Activated T-cell treated with anti-CD3 and anti-CD28 coated beads, Interleukin-2, amount 50 U/mL, for 1 hour (primary cell): ENCODE measurements around the gene EPB41L4B.
"Not testable (repeated sequence)": the region's sequence is repeated elsewhere in the genome, so short reads cannot be mapped to it uniquely, and the experiment has no call there.

Experiments used
- DNase-seq: peaks from one replicate; pipeline ENCODE4 v3.0.0-alpha.2; 2020

Gene EPB41L4B

DNA sequence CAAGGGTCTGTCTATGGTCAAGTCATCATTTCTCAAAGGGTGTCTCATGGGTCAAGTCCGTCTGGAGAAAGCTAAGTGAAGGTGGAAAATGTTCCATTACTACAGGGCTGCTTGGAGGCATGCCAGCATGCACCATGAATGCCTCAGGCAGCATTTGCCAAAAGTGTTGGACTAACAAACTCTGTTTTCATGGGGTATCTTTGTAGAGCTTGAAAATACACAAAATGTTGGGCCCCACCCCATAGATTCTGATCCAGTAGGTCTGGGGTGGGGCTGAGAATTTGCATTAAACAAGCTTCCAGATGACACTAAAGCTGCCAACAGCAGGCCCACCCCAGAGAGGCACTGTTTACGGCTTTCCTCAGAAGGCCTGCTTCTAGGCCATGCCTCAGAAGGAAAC is 78.8 kb downstream of the EPB41L4B start:
- no peak for DNase-seq

DNA sequence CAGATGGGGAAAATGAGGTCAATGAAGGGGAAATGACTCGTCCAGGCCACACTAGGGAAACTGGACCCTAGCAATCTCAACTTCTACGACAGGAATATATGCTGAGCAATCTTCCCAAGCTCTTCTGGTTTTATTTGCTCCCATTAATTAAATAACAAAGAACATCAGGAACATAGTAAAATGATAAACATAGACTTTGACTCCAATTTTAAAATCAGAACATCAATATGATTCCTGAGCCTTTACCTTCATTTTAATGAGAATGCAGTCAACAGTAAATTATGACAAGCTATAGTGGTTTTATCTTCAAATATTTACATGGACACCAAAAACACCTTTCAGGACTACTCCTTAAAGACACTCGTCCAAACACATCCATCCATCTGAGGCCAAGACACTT is 79.7 kb downstream of the EPB41L4B start:
- DNase-seq = no peak

DNA sequence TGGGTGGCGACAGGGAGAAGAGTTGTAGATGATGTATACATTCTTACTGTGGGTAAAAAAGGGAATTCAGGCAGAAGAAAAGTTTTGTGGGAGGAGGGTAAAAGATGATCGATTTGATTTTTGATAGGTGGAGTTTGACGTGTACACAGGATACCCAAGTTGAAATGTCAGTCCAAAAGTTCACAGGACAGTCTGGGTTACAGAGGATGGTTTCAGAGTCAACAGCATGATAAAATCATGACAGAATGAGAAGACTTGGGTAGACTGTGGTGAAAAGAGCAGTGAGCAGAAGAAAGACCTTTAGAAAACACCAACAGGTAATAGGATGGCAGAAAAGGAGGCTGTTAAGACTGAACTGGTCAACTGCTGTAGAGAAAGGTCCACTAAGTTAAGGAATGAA is 81.6 kb downstream of the EPB41L4B start:
- no peak for DNase-seq

DNA sequence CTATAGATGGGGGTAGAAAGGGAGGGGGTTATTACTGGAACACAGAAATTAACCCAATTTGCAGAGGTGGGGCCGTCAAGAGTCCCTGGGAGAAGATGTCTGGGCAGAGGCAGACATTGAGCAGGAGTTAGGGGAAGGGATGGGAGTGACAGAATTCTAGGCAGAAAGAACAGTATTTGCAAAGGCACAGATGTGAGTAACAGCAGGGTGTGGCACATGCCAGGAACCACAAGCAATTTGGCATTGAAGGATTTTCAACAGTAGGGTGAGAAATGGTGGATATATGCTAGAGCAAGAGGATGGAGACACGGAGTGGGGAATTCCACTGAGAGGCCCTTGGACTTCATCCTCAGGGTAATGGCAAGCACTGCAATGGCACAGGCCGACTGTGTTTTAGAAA is 82.2 kb downstream of the EPB41L4B start:
- no peak for DNase-seq

DNA sequence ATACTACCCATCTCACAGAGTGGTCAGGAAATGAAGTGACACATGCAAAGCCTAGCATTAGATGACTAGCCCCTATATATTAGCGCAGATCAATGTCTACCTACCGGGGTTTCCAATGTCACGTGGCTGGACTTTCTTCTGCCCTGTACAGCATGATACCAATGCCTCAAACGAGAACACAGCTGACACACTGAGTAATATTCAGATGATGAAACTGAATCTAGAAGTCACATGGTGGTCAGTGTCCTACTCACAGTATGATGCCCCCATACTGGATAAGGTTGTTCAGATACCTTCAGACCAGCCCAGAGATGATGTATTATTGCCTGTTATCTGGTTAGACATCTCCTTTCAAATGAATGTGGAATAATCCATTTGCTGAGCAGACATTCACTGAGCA is 82.7 kb downstream of the EPB41L4B start:
- no peak for DNase-seq

DNA sequence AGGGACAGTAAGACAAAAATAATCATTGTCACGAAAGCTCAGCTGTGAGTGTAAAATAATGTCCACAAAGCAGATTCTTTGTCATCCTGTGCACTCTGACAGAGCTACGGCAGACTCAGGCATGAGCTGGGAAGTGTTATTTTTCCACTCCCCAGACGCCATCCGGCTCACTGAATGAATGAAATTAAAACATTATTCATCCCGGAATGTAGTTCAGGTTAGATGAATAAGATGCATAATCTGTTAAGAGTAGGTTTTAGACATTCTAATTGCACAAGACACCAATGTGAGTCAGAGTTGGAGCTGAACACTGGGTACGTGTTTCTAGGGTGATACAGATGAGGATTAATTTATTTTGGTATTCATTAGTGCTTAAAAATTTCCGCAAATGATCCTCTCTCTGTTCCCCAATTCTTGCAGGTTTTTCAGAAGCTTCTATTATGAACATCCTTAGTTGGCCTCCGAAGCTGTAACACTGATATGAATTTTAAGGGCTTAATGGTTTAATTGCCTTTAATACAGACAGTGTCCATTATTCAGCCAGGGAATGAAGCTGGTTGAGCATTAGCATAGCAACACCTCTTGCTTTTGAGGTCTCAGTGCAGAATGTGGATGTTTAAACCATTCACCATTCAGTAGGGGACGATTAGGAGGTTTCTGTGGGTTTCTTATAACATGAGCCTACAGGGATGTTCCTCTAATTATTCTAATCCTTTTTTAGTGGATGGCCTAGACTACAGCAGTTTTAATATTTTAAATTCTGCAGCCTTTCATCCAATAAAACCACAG is 88.2 kb downstream of the EPB41L4B start:
- DNase-seq = no peak

DNA sequence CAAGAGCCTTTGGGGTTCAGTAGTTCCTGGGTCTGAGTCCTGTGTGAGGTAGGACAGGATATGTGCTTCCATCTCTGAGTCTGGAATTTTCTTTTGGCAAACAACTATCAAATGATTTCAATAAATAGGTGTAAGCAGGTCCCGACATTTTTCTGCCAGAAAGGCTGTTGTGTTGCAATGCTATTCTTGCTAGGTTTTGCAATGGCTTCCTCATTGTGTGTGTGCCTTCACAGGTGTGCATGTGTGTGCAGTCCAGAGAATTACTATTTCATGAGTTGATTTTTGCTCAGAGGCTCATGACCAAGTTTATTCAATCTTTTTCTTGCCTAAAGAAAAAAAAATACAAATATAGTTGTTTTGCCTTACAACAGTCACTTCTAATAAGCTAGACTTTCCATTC is 89.3 kb downstream of the EPB41L4B start:
- DNase-seq = no peak

DNA sequence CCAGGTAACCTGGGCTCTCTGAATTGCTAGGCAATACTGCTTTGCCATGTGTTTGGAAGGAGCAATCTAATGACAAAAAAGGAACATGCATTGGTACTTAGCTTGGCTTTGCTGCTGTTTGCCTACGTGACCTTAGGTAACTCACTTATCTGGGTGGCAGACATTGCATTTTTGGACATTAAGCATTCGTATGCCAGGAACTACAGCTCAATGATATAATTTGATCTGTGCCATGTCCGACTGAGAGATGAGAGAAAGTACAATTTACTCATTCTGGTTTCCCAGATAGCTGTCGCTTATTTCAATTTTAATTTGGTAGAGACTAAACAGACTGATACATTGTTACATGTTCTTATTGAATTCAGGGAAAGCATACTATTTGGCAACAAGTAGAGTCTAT is 90.6 kb downstream of the EPB41L4B start:
- no peak for DNase-seq

DNA sequence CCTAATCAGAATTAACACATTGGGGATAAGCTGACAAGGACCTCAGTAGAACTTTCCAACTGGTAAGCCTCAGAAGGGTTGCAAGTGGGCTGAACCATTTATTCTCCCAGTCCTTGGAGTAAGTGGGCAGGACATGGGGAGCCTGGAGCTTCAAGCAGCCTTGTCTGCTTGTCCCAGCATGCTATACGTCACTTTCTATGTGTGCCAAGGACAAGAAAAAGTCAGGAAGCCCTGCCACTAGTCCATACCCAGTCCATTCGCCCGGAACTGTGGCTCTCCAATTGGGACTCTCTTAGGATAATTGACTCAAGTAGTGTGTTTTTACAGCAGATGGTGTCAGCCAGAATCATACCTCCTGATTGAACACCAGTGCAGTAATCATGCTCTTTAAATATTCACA is 91.2 kb downstream of the EPB41L4B start:
- DNase-seq = no peak

DNA sequence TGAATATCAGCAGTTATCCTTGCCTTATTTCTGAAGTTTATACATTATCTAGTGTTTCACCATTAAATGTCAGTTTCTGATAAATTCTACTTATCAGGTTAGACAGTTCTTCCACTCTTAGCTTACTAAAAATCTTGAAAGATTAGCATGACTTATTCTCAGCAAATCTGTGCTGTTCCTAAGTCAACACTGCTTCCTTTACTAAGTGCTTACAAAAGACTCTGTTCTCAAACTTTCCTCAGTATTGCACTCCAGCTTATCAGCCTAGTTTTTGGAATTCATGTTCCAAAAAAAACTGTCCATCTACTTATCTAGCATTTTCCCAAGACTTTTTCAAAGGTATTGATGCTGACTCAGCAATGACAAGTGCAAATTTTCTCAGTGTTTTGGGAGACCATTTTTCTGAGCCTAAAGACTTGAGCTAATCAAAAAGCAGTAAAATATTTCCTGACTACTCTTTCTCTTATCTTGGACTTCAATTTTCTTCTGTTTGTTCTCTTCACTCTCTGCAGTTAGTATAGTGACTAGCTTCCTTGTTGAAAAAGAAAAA is 92.7 kb downstream of the EPB41L4B start:
- DNase-seq = no peak

DNA sequence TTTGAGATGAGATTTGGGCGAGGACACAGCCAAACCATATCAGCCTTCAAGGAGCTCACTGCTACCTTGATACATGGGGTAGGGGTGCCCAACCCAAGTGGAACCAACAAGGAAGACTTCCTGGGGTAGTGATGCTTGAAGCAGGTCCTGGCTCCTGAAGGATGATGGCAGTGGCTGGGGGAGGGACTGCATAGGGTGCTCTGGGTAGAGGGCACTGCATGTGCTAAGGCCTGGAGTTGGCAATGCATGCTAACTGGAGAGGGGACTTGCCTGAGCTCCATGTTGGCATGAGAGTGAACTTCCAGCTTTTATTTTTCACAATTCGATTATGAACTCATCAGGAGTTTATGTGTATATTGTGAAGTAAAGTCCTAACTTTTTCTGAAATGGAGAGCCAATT is 95.2 kb downstream of the EPB41L4B start:
- DNase-seq = no peak

DNA sequence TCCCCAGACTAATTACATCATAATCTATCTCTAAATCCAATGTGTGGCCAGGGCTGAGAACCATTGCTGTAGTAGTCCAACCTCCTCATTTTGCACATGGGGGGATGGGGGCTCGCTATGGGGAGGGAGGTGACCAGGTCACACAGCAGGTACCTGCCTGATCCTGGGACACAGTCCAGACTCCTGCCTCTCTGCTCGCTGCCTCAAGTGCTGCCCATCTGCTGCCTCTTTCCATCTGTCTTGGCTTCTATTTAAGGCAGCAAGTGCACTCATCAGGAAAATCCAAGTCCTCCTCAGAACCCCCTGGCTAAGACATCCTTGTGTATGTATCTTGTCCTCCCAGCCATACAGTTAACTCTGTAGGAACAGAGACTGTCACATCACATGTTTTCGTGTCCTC is 96.1 kb downstream of the EPB41L4B start:
- no peak for DNase-seq

DNA sequence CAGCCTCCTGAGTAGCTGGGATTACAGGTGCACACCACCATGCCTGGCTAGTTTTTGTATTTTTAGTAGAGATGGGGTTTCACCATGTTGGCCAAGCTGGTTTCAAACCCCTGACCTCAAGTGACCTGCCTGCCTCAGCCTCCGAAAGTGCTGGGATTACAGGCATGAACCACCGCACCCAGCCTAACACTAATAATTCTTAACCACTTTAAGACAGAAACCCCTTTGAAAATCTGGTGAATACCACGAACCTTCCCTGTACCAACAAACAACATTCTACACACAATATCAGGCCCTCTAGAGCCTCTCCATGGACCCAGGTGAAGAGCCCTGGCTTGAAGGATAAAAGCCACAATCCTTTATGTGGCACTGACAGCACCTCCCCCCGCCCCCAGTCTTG is 102.6 kb downstream of the EPB41L4B start:
- not testable (repeated sequence) for DNase-seq

DNA sequence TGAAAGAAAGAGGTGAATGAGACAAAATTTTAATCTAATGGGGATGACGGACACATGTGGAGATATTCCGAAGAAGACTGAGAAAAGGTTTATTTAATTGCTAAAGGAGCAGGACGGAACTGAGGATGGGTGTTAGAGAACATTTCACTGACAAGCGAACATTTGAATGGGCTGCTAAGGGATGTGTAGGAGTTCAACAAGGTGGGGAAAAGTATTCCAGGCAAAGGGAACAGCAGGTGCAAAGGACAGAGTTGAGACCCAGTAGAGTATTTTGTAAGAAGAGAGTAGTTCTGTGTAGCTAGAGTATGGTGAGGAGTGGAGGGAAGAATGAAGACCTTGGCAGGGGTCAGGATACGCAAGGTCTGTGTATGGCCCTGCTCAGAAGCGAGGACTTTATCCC is 106.4 kb downstream of the EPB41L4B start:
- DNase-seq = no peak

DNA sequence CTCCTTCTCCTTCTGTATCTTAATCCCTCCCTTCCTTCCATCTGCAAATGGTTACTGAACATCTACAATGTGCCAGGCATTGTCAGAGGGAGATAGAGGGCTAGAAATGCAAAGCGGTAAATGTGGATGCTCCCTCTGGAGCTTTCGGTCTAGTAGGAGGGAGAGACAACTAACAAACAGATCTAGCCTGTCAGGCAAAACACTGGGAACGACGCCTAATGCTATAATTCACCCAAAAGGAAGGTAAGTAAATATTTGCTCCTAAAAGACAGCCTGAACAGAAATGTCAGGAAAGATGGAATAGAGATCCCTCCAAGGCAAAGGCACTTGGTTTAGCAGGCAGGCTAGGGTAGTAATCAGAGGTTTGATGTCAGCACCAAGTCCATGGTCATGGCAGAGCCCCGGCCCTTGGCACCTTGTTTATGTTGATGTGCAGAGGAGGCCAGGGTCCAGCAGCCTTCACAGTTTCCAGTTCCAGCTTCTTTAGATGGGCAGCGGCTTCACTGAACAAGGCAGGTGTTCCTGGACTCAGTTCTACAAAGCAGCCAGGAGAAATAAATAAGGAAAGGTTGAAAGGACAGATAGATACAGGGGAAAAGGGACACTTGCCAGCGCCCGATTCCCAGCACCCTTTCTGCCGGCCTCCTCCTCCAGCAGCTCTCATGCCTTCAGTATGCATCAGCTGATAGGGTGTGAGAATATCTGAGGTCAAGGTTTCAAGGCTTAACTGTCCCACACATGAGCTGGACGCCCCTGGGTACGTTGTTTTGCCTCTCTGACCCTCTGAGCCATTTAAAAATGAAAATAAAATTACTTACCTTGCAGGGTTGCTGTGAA is 107.4 kb downstream of the EPB41L4B start:
- no peak for DNase-seq

DNA sequence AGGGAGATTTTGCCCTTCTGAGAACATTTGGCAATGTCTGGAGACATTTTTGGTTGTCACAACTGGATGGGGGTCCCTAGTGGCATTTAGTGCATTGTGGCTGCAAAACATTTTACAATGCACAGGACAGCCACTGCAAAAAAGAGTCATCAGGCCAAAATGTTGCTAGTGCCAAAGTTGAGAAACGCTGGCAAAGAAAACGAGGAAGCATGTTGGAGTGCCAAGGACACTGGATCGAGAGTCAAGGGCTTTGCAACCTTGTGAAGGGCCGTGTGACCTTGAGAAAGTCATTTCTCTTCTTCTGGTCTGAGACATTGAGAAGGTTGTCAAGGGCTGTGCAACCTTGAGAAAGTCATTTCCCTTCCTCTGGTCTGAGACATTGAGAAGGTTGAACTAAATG is 108.1 kb downstream of the EPB41L4B start:
- no peak for DNase-seq

DNA sequence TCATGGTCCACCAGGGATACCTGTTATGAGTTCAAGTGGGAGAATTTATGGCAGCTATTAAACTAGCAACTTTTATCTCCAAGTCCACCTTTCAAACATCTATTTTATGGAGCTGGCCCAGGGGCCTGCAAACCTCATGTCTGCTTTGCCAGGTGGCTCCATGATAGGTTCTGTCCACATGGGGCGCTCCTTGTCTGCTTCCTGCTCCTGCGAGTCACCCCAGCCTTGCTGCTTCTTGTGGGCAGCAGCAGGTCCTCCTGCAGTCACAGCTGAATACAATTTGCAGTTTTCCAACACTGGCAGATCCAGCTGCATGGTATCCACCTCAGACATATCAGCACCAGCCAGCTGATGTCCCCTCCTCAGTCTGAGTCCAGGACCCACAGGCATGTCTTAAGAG is 114.2 kb downstream of the EPB41L4B start:
- DNase-seq = no peak

DNA sequence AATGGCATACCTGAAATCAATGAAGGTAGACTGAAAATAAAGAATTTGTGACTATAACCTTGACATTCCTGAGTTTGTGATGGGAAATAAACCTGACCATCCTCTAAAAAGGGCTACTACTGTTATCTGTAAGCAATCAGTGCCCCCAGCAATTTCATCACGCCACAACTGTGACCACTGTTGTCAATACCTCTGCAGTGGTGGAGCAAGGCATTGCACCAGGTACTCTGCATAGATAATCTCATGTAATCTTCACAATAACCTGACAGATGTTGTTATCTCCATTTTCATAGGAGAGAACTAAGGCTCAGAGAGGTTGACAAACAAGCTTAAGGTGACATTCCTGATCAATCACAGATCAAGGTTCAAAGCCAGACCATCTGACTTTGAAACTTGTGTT is 115.3 kb downstream of the EPB41L4B start:
- DNase-seq = no peak

DNA sequence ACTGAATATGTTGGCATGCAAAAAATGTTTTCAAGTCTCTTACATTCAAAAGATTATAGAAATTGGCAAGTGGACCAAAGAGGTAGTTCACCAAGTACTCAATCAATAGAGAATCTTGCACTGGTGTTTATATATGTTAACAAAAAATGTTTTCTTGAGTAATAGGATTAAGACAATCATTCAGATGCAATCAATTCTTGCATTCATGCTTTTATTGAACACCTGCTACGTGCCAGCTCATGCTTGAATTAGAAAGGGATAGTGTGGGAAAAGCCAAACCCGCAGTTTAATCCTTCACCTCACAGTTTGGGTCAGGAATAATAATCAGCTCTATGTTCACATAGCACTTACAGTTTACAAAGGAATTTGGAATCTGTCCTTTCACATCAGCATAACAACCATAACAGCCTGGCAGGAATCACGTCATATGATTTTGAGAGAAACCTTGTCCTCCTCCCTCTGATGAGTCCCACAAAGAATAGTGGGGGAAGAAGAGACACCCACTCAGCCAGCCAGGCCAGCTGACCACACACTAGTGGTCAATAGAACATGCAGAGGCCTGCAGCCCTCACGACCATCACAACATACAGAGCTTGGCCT is 117.0 kb downstream of the EPB41L4B start:
- no peak for DNase-seq

DNA sequence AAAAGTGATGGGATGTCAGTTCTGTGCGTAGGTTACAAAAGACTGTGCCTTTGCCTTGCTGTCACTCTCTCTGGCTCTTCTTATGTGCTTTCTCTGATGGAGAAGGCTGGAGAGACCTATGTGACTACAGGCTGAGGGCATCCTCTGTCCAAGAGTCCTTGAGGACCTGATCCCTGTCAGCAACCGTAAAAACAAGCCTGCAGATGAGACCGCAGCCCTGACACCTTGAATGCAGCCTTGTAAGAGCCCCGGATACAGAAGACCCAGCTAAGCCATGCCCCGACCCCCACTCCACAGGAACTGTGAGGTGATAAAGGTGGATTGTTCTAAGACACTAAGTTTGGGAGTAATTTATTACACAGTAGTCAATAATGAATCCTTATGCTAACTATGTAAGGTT is 121.2 kb downstream of the EPB41L4B start:
- DNase-seq = no peak

DNA sequence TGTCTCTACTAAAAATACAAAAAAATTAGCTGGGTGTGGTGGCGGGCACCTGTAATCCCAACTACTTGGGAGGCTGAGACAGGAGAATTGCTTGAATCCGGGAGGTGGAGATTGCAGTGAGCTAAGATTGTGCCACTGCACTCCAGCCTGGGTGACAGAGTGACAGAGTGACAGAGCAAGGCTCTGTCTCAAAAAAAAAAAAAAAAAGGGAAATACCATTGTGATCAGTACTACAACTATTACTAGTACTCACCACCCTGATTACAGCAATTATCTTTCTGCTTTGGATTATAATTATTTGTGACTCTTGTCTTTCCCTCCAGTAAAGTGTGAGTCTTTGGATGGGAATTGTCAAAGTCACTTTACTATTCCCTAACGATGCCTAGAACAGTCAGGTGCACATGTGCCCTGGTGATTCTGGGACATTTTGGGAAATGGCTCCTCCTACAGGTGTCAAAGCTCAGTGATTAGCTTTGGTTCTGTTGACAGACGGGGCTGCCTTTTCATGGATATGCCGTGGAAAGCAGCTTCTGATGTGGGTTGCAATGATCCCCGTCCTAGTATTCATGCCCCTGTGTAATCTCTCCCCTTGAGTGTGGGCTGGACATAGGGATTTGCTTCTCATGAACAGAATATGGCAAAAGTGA is 122.0 kb downstream of the EPB41L4B start:
- no peak for DNase-seq

DNA sequence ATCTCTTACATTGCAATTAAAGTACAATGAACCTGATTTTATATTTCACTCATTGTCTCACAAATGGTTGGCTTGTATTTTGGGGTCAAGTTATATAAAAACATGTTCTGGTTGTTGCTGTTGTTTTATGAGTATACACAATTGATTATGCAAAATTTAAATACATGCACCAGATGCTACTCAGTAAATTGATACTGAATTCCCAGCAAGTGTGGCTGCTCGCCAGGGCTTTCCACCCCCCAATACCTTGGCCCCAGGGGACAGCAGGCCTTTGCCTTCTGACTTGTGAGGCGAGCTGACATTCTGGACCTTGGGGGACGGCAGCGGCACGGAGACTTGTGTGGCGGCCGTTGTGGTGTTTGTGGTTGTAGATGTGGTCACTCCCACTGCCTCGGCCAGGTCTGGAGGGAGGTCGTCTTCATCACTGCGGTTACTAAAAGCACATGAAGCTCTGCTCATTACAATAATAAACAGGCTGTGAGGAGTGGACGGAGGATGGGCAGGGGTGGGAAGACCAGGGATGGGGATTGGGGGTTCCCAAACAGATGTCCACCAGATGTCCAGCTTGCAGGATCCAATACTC is 126.8 kb downstream of the EPB41L4B start:
- DNase-seq = no peak
